Immature natural killer cell (primary cell): Measurements from ENCODE around the gene TTYH3. TPM values are rescaled to one million over a fixed set of nuclear protein-coding genes. Genes with fewer than 3 reads are reported as not detected.
A peak's percentile ranks its signal among the peaks of the same experiment; 100 is the strongest.
"Not testable (repeated sequence)": the region's sequence is repeated elsewhere in the genome, so short reads cannot be mapped to it uniquely, and the experiment has no call there.

Experiments used
- DNase-seq, 3 donors: peaks; one replicate each; pipeline ENCODE4 v3.0.0; 2022; ENCODE audit warnings: mixed read lengths in 1 of 3
- H3K27ac Mint-ChIP-seq, 6 donors: one replicate each; pipeline ENCODE4 v1.8.0; 2020; ENCODE audit warnings: mixed read lengths in 6 of 6, mild to moderate bottlenecking in 5 of 6, inconsistent platforms in 4 of 6, moderate library complexity in 3 of 6
- H3K27me3 Mint-ChIP-seq, 3 donors: one replicate each; pipeline ENCODE4 v1.8.0; 2020 to 2021; ENCODE audit warnings: low read depth in 3 of 3, mild to moderate bottlenecking in 3 of 3, mixed read lengths in 3 of 3, moderate library complexity in 3 of 3, inconsistent platforms in 1 of 3
- H3K36me3 Mint-ChIP-seq, 3 donors: one replicate each; pipeline ENCODE4 v1.8.0; 2020; ENCODE audit warnings: mixed read lengths in 3 of 3, inconsistent platforms in 2 of 3, mild to moderate bottlenecking in 2 of 3
- H3K4me1 Mint-ChIP-seq, 2 donors: one replicate each; pipeline ENCODE4 v1.8.0; 2020; ENCODE audit warnings: inconsistent platforms in 2 of 2, mild to moderate bottlenecking in 2 of 2, mixed read lengths in 2 of 2, moderate library complexity in 1 of 2
- H3K4me3 Mint-ChIP-seq, 5 donors: one replicate each; pipeline ENCODE4 v1.8.0; 2020; ENCODE audit warnings: mild to moderate bottlenecking in 5 of 5, mixed read lengths in 5 of 5, inconsistent platforms in 3 of 5, moderate library complexity in 3 of 5
- H3K9me3 Mint-ChIP-seq, 6 donors: one replicate each; pipeline ENCODE4 v1.8.0; 2020; ENCODE audit warnings: mild to moderate bottlenecking in 6 of 6, mixed read lengths in 6 of 6, inconsistent platforms in 4 of 6, moderate library complexity in 3 of 6
- polyA plus RNA-seq, 3 donors: library from polyadenylated mRNA; unstranded; fragments of 300-500 nt; fragmentation: Illumina TruSeq; gene quantifications; one replicate each; pipeline ENCODE4 v1.2.3, GENCODE V29; 2021

TTYH3 gene
- polyA plus RNA-seq, 3 donors from 2014 or later, result 1.3 to 3.2 (median 1.6) TPM

GRCh38 chr7:2686101-2686500 is 54.3 kb downstream of the TTYH3 start:
- peaks cover 19 to 23% (median 21%) of the 10 kb centered on the region in 3 donors for H3K27me3 Mint-ChIP-seq

GRCh38 chr7:2687338-2687869 is 55.6 kb downstream of the TTYH3 start:
- no peak overlapping the region for H3K4me3 Mint-ChIP-seq

More at GRCh38 chr7:2686101-2686500, 54.3 kb downstream of the TTYH3 start:
- H3K36me3 Mint-ChIP-seq, result no peaks in the 10 kb centered on the region
- H3K4me3 Mint-ChIP-seq, result no peak overlapping the region
- H3K9me3 Mint-ChIP-seq, result peaks cover 0 to 1% (median 0%) of the 10 kb centered on the region in 6 donors
- peaks cover 17 to 25% of the 10 kb centered on the region in 2 donors for H3K4me1 Mint-ChIP-seq
- H3K27ac Mint-ChIP-seq, result no peak overlapping the region
- DNase-seq, result no peak

GRCh38 chr7:2687881-2688318 is 56.1 kb downstream of the TTYH3 start, which contains the start of gene AMZ1:
TSS of gene AMZ1 (plus strand) at chr7:2688202. CDS start at chr7:2700452, 12,250 bp downstream.
- Mint-ChIP-seq H3K36me3 (no peaks in the 10 kb centered on the region), H3K4me3 (peak within 1 kb of the TSS; percentile 19 to 77 (median 58)), H3K4me1 (peaks cover 17 to 25% of the 10 kb centered on the region in 2 donors), H3K9me3 (peaks cover 0 to 1% (median 0%) of the 10 kb centered on the region in 6 donors), H3K27ac (peak within 1 kb of the TSS in 4 of 6 donors; percentile 64 to 86 (median 68)), H3K27me3 (peaks cover 28 to 30% (median 29%) of the 10 kb centered on the region in 3 donors)
- no peak for DNase-seq

More at GRCh38 chr7:2687338-2687869, 55.6 kb downstream of the TTYH3 start:
- no peak for DNase-seq
- Mint-ChIP-seq H3K9me3 (peaks cover 0 to 1% (median 0%) of the 10 kb centered on the region in 6 donors), H3K36me3 (no peaks in the 10 kb centered on the region), H3K27me3 (peaks cover 28 to 30% (median 29%) of the 10 kb centered on the region in 3 donors), H3K27ac (no peak overlapping the region), H3K4me1 (peaks cover 17 to 25% of the 10 kb centered on the region in 2 donors)

- Mint-ChIP-seq H3K9me3 (peaks cover 0 to 1% (median 0%) of the 10 kb centered on the region in 6 donors), H3K27me3 (peaks cover 29 to 33% (median 30%) of the 10 kb centered on the region in 3 donors), H3K36me3 (no peaks in the 10 kb centered on the region), H3K27ac (peak overlapping the region in 4 of 6 donors; percentile 64 to 86 (median 68)), H3K4me3 (peak overlapping the region; percentile 19 to 77 (median 58)), H3K4me1 (peaks cover 17 to 25% of the 10 kb centered on the region in 2 donors)
- DNase-seq, result peak in 2 of 3 donors; percentile 39 to 49
These were observed 56.9 kb downstream of the TTYH3 start for GRCh38 chr7:2688409-2689342.

GRCh38 chr7:2689343-2689847 is 57.6 kb downstream of the TTYH3 start:
- Mint-ChIP-seq H3K27me3 (peaks cover 28 to 31% (median 29%) of the 10 kb centered on the region in 3 donors), H3K9me3 (peaks cover 0 to 1% (median 0%) of the 10 kb centered on the region in 6 donors), H3K4me3 (peak overlapping the region; percentile 19 to 77 (median 58)), H3K27ac (peak overlapping the region in 4 of 6 donors; percentile 64 to 86 (median 68)), H3K36me3 (no peaks in the 10 kb centered on the region), H3K4me1 (peaks cover 17 to 25% of the 10 kb centered on the region in 2 donors)
- no peak for DNase-seq

GRCh38 chr7:2689951-2690705 is 58.3 kb downstream of the TTYH3 start:
- Mint-ChIP-seq H3K9me3 (peaks cover 0 to 1% (median 0%) of the 10 kb centered on the region in 6 donors), H3K4me3 (peak overlapping the region in 2 of 5 donors; percentile 21 to 42), H3K36me3 (no peaks in the 10 kb centered on the region), H3K4me1 (peaks cover 17 to 25% of the 10 kb centered on the region in 2 donors), H3K27me3 (peaks cover 28 to 31% (median 29%) of the 10 kb centered on the region in 3 donors), H3K27ac (peak overlapping the region in 3 of 6 donors; percentile 32 to 87 (median 61))
- DNase-seq, result no peak

- Mint-ChIP-seq H3K4me1 (peaks cover 17 to 25% of the 10 kb centered on the region in 2 donors), H3K27me3 (peaks cover 27 to 31% (median 28%) of the 10 kb centered on the region in 3 donors), H3K4me3 (no peak overlapping the region), H3K36me3 (no peaks in the 10 kb centered on the region), H3K9me3 (peaks cover 0 to 1% (median 0%) of the 10 kb centered on the region in 6 donors), H3K27ac (peak overlapping the region in 1 of 6 donors; percentile 46)
- DNase-seq, result no peak
These were observed 59.4 kb downstream of the TTYH3 start for GRCh38 chr7:2691011-2691707.

- not testable (repeated sequence) for H3K36me3 Mint-ChIP-seq, H3K27ac Mint-ChIP-seq
These were observed 60.2 kb downstream of the TTYH3 start for GRCh38 chr7:2691932-2692439.

GRCh38 chr7:2692543-2692942 is 60.8 kb downstream of the TTYH3 start:
- no peak overlapping the region for H3K27ac Mint-ChIP-seq
- H3K4me1 Mint-ChIP-seq, result peaks cover 17 to 25% of the 10 kb centered on the region in 2 donors
- peaks cover 21 to 31% (median 26%) of the 10 kb centered on the region in 3 donors for H3K27me3 Mint-ChIP-seq
- H3K36me3 Mint-ChIP-seq, result no peaks in the 10 kb centered on the region
- DNase-seq, result no peak
- H3K4me3 Mint-ChIP-seq, result no peak overlapping the region
- peaks cover 0 to 1% (median 0%) of the 10 kb centered on the region in 6 donors for H3K9me3 Mint-ChIP-seq

More at GRCh38 chr7:2691932-2692439, 60.2 kb downstream of the TTYH3 start:
- H3K4me1 Mint-ChIP-seq, result peaks cover 17 to 25% of the 10 kb centered on the region in 2 donors
- peaks cover 26 to 31% (median 26%) of the 10 kb centered on the region in 3 donors for H3K27me3 Mint-ChIP-seq
- not testable (repeated sequence) for H3K4me3 Mint-ChIP-seq, H3K9me3 Mint-ChIP-seq, DNase-seq

GRCh38 chr7:2693420-2694121 is 61.8 kb downstream of the TTYH3 start:
- not testable (repeated sequence) for DNase-seq, H3K4me3 Mint-ChIP-seq, H3K36me3 Mint-ChIP-seq, H3K9me3 Mint-ChIP-seq, H3K27ac Mint-ChIP-seq
- Mint-ChIP-seq H3K27me3 (peaks cover 24 to 31% (median 24%) of the 10 kb centered on the region in 3 donors), H3K4me1 (peaks cover 20 to 30% of the 10 kb centered on the region in 2 donors)

GRCh38 chr7:2694122-2694436 is 62.3 kb downstream of the TTYH3 start:
- peaks cover 22 to 29% (median 28%) of the 10 kb centered on the region in 3 donors for H3K27me3 Mint-ChIP-seq
- not testable (repeated sequence) for H3K4me3 Mint-ChIP-seq, H3K36me3 Mint-ChIP-seq, H3K9me3 Mint-ChIP-seq, DNase-seq, H3K27ac Mint-ChIP-seq
- peaks cover 20 to 30% of the 10 kb centered on the region in 2 donors for H3K4me1 Mint-ChIP-seq
